Measurements from ENCODE around the gene RBM4B.
"Not testable (repeated sequence)": the region's sequence is repeated elsewhere in the genome, so short reads cannot be mapped to it uniquely, and the experiment has no call there.

RBM4B gene, protein sequence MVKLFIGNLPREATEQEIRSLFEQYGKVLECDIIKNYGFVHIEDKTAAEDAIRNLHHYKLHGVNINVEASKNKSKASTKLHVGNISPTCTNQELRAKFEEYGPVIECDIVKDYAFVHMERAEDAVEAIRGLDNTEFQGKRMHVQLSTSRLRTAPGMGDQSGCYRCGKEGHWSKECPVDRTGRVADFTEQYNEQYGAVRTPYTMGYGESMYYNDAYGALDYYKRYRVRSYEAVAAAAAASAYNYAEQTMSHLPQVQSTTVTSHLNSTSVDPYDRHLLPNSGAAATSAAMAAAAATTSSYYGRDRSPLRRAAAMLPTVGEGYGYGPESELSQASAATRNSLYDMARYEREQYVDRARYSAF

DNA sequence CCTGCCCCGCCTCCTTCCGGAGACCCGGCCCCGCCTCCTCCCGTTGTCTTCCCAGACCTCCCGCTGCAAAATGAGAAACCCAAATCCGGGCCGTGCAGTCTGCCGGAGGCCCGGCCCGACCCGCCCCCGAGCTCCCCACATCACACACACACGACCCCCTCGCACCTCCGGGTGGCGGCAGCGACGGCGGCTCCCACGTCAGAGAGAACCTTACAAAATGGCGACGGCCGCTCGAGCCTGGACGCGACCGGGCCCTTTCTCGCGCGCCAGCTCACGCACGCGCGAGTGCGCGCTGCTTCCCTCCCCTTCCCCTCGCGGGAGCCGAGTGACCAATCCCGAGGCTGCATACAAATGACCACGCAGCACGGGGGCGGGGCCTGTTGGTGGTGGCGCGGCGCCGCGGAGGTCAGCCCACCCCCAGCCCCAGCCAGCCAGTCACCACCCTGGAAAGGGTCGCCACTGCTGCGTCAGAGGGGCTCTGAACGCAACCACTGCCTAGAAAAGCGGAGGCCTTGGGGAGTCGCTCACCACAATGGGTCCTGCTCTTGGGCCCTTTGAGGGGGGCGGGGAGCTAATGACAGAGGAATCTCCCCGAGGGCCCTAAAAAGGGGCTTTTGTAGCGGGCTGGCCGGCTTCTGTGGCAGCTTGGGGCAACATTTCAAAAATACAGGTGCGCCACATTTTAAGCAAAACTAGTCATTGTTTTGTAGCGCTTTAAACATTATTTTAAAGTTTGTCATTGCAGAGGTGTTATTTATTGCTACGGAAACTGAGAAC, at the start of gene RBM4B:
RBM4B (minus strand) TSS at position 289 of the 777 bp plus-strand sequence. CDS start 808 bp downstream, outside the sequence.
- H3K27me3 ChIP-seq (replicated peaks; ENCODE audit: control insufficient read depth, insufficient read depth, low read length), result no peaks in the 10 kb centered on the region
- H3K36me3 ChIP-seq (ENCODE audit: control insufficient read depth, insufficient read depth, low read length, severe bottlenecking), result peaks cover 13% of the 10 kb centered on the region
- H3K9me3 ChIP-seq (ENCODE audit: control insufficient read depth, low read length), result no peaks in the 10 kb centered on the region
- H3K4me1 ChIP-seq (ENCODE audit: control insufficient read depth, insufficient read depth, low read length), result peaks cover 25% of the 10 kb centered on the region
- H3K9ac ChIP-seq (ENCODE audit: low read length), result peak within 1 kb of the TSS; percentile 91
- DNase-seq (ENCODE audit: low read depth), result peak; percentile 99
- H3K4me3 ChIP-seq (ENCODE audit: low read length), result peak within 1 kb of the TSS; percentile 81

DNA sequence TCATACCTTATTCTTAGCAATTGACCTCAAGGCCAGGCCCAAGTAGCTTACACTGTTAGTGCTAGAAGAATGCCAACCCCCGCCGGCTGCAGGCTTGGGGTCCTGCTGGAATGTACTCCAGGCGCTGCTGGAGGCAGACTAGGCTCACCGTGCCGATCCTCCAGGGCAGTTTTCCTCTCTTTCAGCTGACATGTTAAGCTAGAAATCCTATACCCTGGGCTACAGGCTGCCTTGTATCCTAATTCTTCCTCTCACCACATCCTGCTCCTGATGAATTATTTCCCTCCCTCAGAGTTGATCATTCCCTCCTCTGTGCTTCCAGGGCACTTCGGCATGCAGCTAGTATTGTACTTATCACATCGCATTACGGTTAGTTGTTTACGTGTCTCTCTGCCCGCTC, 48.0 kb upstream of the RBM4B start:
- Histone ChIP-seq H3K27me3 (replicated peaks; ENCODE audit: control insufficient read depth, insufficient read depth, low read length) (peaks cover 45% of the 10 kb centered on the region), H3K36me3 (ENCODE audit: control insufficient read depth, insufficient read depth, low read length, severe bottlenecking) (no peaks in the 10 kb centered on the region), H3K9me3 (ENCODE audit: control insufficient read depth, low read length) (no peaks in the 10 kb centered on the region), H3K4me3 (ENCODE audit: low read length) (no peak overlapping the region), H3K4me1 (ENCODE audit: control insufficient read depth, insufficient read depth, low read length) (peaks cover 5% of the 10 kb centered on the region), H3K9ac (ENCODE audit: low read length) (no peak overlapping the region)
- DNase-seq (ENCODE audit: low read depth), result no peak

DNA sequence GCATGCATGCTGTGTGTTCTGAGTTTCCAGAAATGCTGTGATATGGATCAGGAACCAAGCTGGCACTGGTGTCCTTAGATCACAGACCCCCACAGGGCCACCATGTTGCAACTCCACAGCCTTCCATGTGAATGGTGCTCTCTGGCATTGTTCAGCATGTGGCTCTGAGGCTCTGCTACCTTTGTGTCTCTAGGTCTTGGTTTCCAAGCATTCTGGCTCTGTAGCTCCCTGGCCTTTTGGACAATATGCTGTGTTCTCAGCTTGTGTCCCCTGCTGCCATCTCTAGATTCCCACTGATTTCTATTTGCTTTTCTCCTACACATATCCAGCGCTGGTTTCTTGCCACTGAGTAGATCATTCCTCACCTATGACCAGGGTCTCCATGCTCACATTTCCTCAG, 47.4 kb upstream of the RBM4B start:
- Histone ChIP-seq H3K36me3 (ENCODE audit: control insufficient read depth, insufficient read depth, low read length, severe bottlenecking) (no peaks in the 10 kb centered on the region), H3K27me3 (replicated peaks; ENCODE audit: control insufficient read depth, insufficient read depth, low read length) (peaks cover 51% of the 10 kb centered on the region), H3K9ac (ENCODE audit: low read length) (no peak overlapping the region), H3K4me3 (ENCODE audit: low read length) (no peak overlapping the region), H3K4me1 (ENCODE audit: control insufficient read depth, insufficient read depth, low read length) (peaks cover 5% of the 10 kb centered on the region), H3K9me3 (ENCODE audit: control insufficient read depth, low read length) (no peaks in the 10 kb centered on the region)
- no peak for DNase-seq (ENCODE audit: low read depth)

DNA sequence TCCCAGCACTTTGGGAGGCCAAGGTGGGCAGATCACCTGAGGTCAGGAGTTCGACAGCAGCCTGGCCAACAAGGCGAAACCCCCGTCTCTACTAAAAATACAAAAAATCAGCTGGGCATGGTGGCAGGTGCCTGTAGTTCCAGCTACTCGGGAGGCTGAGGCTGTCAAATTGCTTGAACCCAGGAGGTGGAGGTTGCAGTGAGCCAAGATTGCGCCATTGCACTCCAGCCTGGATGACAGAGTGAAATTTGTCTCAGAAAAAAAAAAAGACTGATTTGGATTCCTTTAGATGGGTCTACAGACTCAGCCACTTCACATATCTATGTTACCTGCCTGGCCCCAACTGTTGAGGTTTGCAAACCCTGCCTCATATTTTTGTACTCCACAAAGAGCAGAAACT, 46.5 kb upstream of the RBM4B start:
- H3K4me3 ChIP-seq (ENCODE audit: low read length); DNase-seq (ENCODE audit: low read depth); H3K36me3 ChIP-seq (ENCODE audit: control insufficient read depth, insufficient read depth, low read length, severe bottlenecking); H3K4me1 ChIP-seq (ENCODE audit: control insufficient read depth, insufficient read depth, low read length); H3K9ac ChIP-seq (ENCODE audit: low read length); H3K9me3 ChIP-seq (ENCODE audit: control insufficient read depth, low read length): not testable (repeated sequence)
- H3K27me3 ChIP-seq (replicated peaks; ENCODE audit: control insufficient read depth, insufficient read depth, low read length), result peaks cover 54% of the 10 kb centered on the region

DNA sequence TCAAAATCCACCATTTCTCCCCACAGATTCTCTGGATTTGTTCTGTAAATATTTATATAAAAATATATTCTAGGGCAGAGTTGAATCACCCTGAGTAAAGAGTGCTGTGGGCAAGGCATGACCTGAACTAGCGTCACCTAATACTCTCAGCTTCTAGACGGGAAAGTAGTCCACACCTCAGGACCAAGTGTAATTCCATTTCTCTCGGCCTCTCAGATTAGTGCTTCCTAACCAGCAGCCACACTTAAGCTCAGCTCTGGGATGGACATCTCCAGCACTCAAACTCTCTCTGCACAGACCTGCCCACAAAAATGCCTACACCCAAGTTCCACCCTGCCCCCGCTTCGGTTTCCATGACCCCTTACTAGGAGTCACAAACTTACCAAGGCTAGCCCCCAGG, 46.0 kb upstream of the RBM4B start:
- no peak overlapping the region for H3K4me3 ChIP-seq (ENCODE audit: low read length)
- peaks cover 5% of the 10 kb centered on the region for H3K4me1 ChIP-seq (ENCODE audit: control insufficient read depth, insufficient read depth, low read length)
- no peak for DNase-seq (ENCODE audit: low read depth)
- H3K36me3 ChIP-seq (ENCODE audit: control insufficient read depth, insufficient read depth, low read length, severe bottlenecking), result no peaks in the 10 kb centered on the region
- H3K9me3 ChIP-seq (ENCODE audit: control insufficient read depth, low read length), result no peaks in the 10 kb centered on the region
- peaks cover 54% of the 10 kb centered on the region for H3K27me3 ChIP-seq (replicated peaks; ENCODE audit: control insufficient read depth, insufficient read depth, low read length)
- H3K9ac ChIP-seq (ENCODE audit: low read length), result no peak overlapping the region

DNA sequence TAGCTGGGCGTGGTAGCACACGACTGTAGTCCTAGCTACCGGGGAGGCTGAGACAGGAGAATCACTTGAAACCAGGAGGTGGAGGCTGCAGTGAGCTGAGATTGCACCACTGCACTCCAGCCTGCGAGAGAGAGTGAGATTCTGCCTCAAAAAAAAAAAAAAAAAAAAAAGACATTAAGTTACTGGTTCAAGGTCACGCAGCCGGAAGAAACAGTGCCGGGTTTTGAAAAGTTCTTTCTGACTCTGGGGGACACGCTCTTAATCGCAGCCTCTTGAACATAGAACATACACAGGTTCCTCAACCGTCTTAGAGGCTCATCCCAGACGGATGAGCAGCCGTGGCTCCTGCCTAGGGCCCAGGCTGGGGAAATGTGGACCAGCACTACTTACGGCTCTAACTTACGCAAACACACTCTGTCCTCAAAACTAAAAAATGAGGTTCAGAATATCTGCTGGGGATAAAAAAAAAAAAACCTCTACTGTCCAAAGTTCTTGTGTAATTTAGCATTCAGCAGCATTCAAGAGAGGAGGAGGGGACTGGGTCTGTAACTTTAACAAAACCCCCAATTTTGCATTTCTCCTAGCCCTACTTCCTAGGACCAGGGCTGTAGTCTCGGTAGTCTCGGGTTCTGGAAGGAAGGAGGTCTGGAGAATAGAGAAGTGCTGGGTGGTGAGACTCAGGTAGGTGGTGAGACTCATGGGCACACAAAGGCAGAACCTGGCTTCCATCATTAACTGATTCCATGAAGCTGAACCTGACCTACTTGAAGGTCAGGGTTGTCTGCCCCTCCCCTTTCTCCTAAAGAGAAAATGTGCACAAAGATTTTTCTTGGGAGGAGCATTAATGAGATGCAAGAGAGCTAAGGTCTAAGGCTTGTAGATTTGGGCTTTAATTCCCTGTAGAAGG, 45.3 kb upstream of the RBM4B start:
- DNase-seq (ENCODE audit: low read depth), result no peak
- Histone ChIP-seq H3K9me3 (ENCODE audit: control insufficient read depth, low read length) (no peaks in the 10 kb centered on the region), H3K4me1 (ENCODE audit: control insufficient read depth, insufficient read depth, low read length) (peaks cover 5% of the 10 kb centered on the region), H3K9ac (ENCODE audit: low read length) (no peak overlapping the region), H3K27me3 (replicated peaks; ENCODE audit: control insufficient read depth, insufficient read depth, low read length) (peaks cover 61% of the 10 kb centered on the region), H3K4me3 (ENCODE audit: low read length) (no peak overlapping the region), H3K36me3 (ENCODE audit: control insufficient read depth, insufficient read depth, low read length, severe bottlenecking) (no peaks in the 10 kb centered on the region)

DNA sequence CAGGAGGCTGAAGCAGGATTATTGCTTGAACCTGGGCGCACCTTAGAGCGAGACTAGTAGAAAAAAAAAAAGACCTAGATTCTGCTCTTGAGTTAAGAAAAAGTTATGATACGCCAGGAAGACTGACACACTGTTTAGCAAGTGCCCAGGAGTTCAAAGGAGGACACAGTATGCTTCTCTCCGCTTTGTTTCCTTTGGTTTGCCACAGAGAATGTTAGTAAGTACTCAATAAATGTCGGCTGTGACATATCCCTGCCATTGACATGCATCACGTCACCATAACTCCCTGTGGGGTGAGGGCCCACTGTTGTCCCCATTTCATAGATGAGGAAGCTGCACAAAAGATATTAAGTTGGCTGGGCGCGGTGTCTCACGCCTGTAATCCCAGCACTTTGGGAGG, 44.3 kb upstream of the RBM4B start:
- no peaks in the 10 kb centered on the region for H3K4me1 ChIP-seq (ENCODE audit: control insufficient read depth, insufficient read depth, low read length)
- no peak for DNase-seq (ENCODE audit: low read depth)
- no peaks in the 10 kb centered on the region for H3K9me3 ChIP-seq (ENCODE audit: control insufficient read depth, low read length)
- no peaks in the 10 kb centered on the region for H3K36me3 ChIP-seq (ENCODE audit: control insufficient read depth, insufficient read depth, low read length, severe bottlenecking)
- H3K4me3 ChIP-seq (ENCODE audit: low read length), result no peak overlapping the region
- peaks cover 62% of the 10 kb centered on the region for H3K27me3 ChIP-seq (replicated peaks; ENCODE audit: control insufficient read depth, insufficient read depth, low read length)
- no peak overlapping the region for H3K9ac ChIP-seq (ENCODE audit: low read length)

DNA sequence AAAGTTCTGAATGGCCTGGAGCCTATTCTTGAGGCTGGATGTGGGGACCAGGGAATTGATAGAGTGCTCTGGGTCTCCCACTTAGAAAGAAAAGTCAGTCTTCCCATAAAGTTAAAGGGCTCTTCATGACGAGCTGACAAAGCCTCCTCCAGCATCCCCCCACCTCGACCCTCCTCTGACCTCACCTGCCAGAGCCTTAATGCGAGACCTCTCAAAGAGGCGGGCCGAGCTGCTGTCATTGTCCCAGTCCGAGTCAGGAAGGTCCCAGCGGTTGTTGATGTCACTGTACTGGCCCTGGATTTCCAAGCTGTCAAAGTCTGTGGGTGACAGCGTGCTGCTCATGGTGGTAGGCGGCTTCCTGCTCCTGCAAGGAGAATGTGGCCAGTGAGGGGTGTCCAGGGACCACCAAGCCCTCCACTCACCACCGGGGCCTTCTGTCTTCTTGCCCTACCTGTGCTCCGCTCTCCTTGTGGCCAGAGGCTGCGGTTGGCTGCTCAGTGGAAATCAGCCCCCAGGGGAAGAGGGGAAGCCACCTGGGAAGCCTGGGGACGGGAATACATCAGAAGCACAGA, 43.3 kb upstream of the RBM4B start:
- Histone ChIP-seq H3K9me3 (ENCODE audit: control insufficient read depth, low read length) (no peaks in the 10 kb centered on the region), H3K27me3 (replicated peaks; ENCODE audit: control insufficient read depth, insufficient read depth, low read length) (peaks cover 53% of the 10 kb centered on the region), H3K36me3 (ENCODE audit: control insufficient read depth, insufficient read depth, low read length, severe bottlenecking) (no peaks in the 10 kb centered on the region), H3K4me3 (ENCODE audit: low read length) (no peak overlapping the region), H3K4me1 (ENCODE audit: control insufficient read depth, insufficient read depth, low read length) (no peaks in the 10 kb centered on the region), H3K9ac (ENCODE audit: low read length) (no peak overlapping the region)
- no peak for DNase-seq (ENCODE audit: low read depth)

DNA sequence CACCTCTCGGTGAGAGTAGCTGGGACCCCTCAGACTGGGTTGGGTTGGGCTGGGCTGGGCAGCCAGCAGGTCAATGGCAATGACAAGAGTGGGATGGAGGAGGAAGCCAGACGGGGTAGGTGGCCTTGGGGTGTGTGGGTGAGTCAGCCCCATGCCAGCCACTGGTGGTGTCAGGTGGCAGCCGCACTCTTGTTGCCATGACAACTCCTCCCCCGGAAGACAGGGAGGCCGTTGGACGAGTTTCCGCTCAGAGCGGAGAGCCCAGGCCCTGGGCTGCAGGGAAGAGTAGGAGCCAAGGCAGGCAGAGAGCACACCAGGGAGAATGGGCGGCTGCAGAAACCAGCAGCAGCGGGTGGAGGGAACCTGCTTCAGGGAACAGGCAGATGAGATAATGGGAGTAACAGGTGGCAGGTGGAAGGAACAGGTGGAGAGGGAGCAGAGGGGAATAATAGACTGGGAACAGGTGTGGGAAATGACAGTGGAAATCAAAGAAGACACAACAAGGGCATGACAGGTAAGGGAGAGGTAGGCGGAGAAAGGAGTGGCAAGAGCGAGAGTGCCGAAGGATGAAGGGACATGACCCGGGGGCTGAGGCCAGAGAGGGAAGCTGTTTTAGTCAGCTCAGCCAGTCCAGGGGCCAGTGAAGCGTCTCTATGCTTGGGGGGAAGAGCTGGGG, 42.7 kb upstream of the RBM4B start:
- DNase-seq (ENCODE audit: low read depth), result peak; percentile 37
- Histone ChIP-seq H3K9me3 (ENCODE audit: control insufficient read depth, low read length) (no peaks in the 10 kb centered on the region), H3K9ac (ENCODE audit: low read length) (no peak overlapping the region), H3K4me3 (ENCODE audit: low read length) (no peak overlapping the region), H3K36me3 (ENCODE audit: control insufficient read depth, insufficient read depth, low read length, severe bottlenecking) (no peaks in the 10 kb centered on the region), H3K4me1 (ENCODE audit: control insufficient read depth, insufficient read depth, low read length) (no peaks in the 10 kb centered on the region), H3K27me3 (replicated peaks; ENCODE audit: control insufficient read depth, insufficient read depth, low read length) (peaks cover 48% of the 10 kb centered on the region)

DNA sequence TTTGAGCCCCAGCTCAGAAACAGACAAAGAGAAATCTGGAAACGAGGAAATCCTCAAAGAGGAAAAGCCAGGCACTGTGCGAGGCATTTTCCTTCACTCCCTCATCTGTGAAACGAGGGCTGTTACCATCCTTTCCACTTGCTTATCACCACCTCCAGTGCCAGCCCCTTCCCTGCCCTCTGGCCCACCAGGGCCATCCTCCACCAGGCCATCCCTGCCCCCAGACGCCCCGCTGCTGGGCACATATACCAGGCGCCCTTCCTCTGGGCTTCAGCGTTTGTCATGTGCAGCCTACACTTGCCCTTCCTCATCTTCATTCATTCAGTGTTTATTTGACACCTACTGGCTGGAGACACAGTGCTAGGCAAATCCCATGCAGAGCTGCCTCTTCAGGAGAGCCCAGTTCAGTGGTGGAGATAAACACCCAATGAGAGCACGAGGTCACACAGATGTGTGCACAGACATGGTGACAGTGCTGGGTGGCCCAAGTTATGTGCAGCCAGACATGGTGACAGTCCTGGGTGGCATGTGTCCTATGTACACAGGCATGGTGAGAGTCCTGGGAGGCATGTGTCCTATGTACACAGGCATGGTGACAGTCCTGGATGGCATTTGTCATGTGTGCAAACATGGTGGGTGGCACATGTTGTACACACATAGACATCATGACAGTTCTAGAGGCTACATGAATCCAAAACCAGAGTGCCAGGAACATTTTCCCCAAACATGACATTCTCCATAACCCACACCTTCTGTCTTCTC, 41.6 kb upstream of the RBM4B start:
- DNase-seq (ENCODE audit: low read depth), result no peak
- no peaks in the 10 kb centered on the region for H3K36me3 ChIP-seq (ENCODE audit: control insufficient read depth, insufficient read depth, low read length, severe bottlenecking)
- no peaks in the 10 kb centered on the region for H3K9me3 ChIP-seq (ENCODE audit: control insufficient read depth, low read length)
- H3K4me3 ChIP-seq (ENCODE audit: low read length), result no peak overlapping the region
- no peaks in the 10 kb centered on the region for H3K4me1 ChIP-seq (ENCODE audit: control insufficient read depth, insufficient read depth, low read length)
- no peak overlapping the region for H3K9ac ChIP-seq (ENCODE audit: low read length)
- H3K27me3 ChIP-seq (replicated peaks; ENCODE audit: control insufficient read depth, insufficient read depth, low read length), result peaks cover 48% of the 10 kb centered on the region

All from adipocyte (in vitro differentiated cells).